Vagina (tissue), 2 donors: Measurements from ENCODE around the gene PEMT. TPM values are rescaled to one million over a fixed set of nuclear protein-coding genes. Genes with fewer than 3 reads are reported as not detected.

Experiments
- DNase-seq, 2 donors: peaks; one replicate each; pipeline ENCODE4 v3.0.0-alpha.2; 2017; ENCODE audit errors: extremely low spot score in 2 of 2
- H3K27ac ChIP-seq: fragments of 200-600 bp; sonication (generic); one replicate; pipeline ENCODE4 v1.5.1; 2019
- H3K27me3 ChIP-seq: fragments of 200-600 bp; sonication (generic); one replicate; pipeline ENCODE4 v1.5.1; 2019
- H3K36me3 ChIP-seq, 2 donors: fragments of 200-600 bp; sonication (generic); one replicate each; pipeline ENCODE4 v1.5.1; 2017 to 2019
- H3K4me1 ChIP-seq: fragments of 200-600 bp; sonication (generic); one replicate; pipeline ENCODE4 v1.5.1; 2019
- H3K4me3 ChIP-seq, 2 donors: fragments of 200-600 bp; sonication (generic); 1 replicate in 1 of 2; 2 replicates in 1 of 2; pipeline ENCODE4 v1.5.1; 2016 to 2019
- H3K9me3 ChIP-seq: fragments of 200-600 bp; sonication (generic); one replicate; pipeline ENCODE4 v1.5.1; 2019
- POLR2A ChIP-seq, 2 donors: fragments of 450-650 bp; IDR thresholded peaks; one replicate each; pipeline ENCODE4 v1.6.1; 2017; ENCODE audit warnings: antibody characterized with exemption in 2 of 2, mild to moderate bottlenecking in 2 of 2, moderate library complexity in 2 of 2
- POLR2AphosphoS5 ChIP-seq, 2 donors: sonication (generic); formaldehyde crosslinking; IDR thresholded peaks; one replicate each; pipeline ENCODE4 v1.9.0; 2017; ENCODE audit warnings: antibody characterized with exemption in 2 of 2, mild to moderate bottlenecking in 2 of 2, low read depth in 1 of 2; ENCODE audit not compliant: insufficient read depth in 1 of 2
- intact Hi-C: fragments of 100-400 bp; cut with DNase I; formaldehyde crosslinking; loops from one replicate; pipeline ENCODE4 v1.15.1; 2023
- total RNA-seq: library from RNA; depleted of rRNA; stranded (reverse); fragments of >200 nt; gene quantifications from one replicate; pipeline ENCODE4 v1.2.3, GENCODE V29; 2016
- TF ChIP-seq, protein P1 (sequence below), 3 experiments: fragments of 450-650 bp in 2 of 3; fragments of 200-600 bp in 1 of 3; sonication (generic) in 1 of 3; IDR thresholded peaks; one replicate each; pipeline ENCODE4 v1.5.1; 2017 to 2019; ENCODE audit warnings: antibody characterized with exemption in 3 of 3, mild to moderate bottlenecking in 2 of 3, moderate library complexity in 2 of 3

PEMT gene
- total RNA-seq, 1 donor from 2014 or later, result 37.3 TPM

DNA sequence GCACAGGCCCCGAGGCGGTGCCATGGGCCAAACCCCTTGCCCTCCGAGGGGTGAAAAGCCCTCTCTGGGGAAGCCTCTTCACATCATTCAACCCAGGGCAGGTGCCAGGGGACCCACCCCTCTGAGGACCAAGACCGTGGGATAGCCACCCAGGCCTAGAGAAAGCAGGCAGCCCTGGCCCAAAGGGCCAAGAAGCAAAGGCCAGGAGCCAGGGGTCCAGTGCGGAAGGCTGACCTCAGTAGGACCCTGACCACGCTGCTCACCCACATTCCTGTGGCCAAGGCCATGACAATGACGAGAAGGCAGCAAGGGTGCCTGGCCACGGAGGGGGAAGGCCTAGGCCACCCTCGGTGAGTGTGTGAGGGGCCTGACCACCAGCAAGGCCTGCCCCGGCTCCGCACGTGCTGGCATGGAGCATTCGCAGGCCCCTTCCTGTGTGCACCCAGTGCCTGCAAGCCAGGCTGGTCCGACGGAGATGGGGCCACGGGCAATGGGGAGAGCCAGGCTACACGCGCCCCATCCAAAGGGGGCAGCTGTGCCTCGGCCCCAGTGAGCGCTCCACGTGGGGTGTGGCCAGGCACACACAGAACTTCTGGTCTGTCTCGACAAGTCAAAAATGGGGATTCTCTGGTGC, 70.8 kb downstream of the PEMT start:
- H3K36me3 ChIP-seq, result peaks cover 0 to 5% of the 10 kb centered on the region in 2 donors
- no peak for TF ChIP-seq POLR2AphosphoS5 (IDR thresholded peaks at IDR 0.05; ENCODE audit: insufficient read depth in 1 of 2, low read depth in 1 of 2)
- TF ChIP-seq, protein P1, sequence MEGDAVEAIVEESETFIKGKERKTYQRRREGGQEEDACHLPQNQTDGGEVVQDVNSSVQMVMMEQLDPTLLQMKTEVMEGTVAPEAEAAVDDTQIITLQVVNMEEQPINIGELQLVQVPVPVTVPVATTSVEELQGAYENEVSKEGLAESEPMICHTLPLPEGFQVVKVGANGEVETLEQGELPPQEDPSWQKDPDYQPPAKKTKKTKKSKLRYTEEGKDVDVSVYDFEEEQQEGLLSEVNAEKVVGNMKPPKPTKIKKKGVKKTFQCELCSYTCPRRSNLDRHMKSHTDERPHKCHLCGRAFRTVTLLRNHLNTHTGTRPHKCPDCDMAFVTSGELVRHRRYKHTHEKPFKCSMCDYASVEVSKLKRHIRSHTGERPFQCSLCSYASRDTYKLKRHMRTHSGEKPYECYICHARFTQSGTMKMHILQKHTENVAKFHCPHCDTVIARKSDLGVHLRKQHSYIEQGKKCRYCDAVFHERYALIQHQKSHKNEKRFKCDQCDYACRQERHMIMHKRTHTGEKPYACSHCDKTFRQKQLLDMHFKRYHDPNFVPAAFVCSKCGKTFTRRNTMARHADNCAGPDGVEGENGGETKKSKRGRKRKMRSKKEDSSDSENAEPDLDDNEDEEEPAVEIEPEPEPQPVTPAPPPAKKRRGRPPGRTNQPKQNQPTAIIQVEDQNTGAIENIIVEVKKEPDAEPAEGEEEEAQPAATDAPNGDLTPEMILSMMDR (IDR thresholded peaks at IDR 0.05), result no peak
- TF ChIP-seq POLR2A (IDR thresholded peaks at IDR 0.05), result no peak
- no peaks in the 10 kb centered on the region for H3K4me1 ChIP-seq
- no peaks in the 10 kb centered on the region for H3K9me3 ChIP-seq
- H3K4me3 ChIP-seq, result no peak overlapping the region
- DNase-seq, result no peak
- no peaks in the 10 kb centered on the region for H3K27me3 ChIP-seq
- no peak overlapping the region for H3K27ac ChIP-seq
- intact Hi-C loops, result no loop called here

DNA sequence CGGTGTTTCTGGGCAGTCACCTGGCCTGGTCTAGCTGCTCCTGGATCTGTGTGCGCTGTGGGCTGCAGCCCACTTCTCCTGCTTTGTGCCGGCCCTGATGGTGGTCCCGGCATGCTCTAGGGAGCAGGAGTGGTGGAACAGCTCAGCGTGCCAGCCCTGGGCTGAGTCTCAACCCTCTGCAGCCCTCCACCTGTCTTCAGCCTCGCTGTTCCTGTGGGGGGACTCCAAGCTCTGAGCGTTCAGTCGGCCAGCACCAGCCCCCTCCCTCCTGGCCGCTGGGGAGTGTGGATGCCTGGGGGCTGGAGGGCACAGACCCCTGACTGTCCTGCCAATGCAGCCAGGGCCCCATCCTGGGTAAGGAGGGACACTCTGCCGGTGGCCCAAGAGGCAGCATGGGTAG, 71.6 kb downstream of the PEMT start:
- Histone ChIP-seq H3K36me3 (peaks cover 0 to 5% of the 10 kb centered on the region in 2 donors), H3K4me1 (no peaks in the 10 kb centered on the region), H3K4me3 (no peak overlapping the region), H3K9me3 (no peaks in the 10 kb centered on the region), H3K27ac (no peak overlapping the region), H3K27me3 (no peaks in the 10 kb centered on the region)
- intact Hi-C loops, result no loop called here
- no peak for DNase-seq
- TF ChIP-seq POLR2A (IDR thresholded peaks at IDR 0.05) (no peak), POLR2AphosphoS5 (IDR thresholded peaks at IDR 0.05; ENCODE audit: insufficient read depth in 1 of 2, low read depth in 1 of 2) (no peak)
- TF ChIP-seq, protein P1 (IDR thresholded peaks at IDR 0.05), result no peak

DNA sequence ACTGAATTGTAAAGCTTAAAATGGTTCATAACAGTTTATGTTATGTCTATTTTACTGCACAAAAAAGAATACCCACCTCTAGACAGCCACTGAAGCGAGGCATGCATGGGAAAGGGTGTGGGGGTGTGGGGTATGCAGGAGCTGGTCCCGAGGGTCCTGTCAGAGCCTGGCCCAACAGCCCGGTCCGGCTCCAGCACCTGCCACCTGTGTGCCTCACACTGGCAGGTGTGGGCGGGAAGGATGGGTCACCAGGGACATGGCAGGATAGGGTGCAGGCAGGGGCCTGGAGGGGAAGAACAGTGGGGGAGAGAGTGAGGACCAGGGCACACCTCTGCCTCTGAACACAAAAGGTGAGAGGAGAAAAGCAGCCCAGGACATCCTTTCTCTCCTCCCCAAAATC, 72.6 kb downstream of the PEMT start:
- Histone ChIP-seq H3K27me3 (no peaks in the 10 kb centered on the region), H3K27ac (no peak overlapping the region), H3K36me3 (peaks cover 0 to 5% of the 10 kb centered on the region in 2 donors), H3K9me3 (no peaks in the 10 kb centered on the region), H3K4me1 (no peaks in the 10 kb centered on the region), H3K4me3 (no peak overlapping the region)
- intact Hi-C loops, result no loop called here
- DNase-seq, result no peak
- no peak for TF ChIP-seq POLR2A (IDR thresholded peaks at IDR 0.05)
- TF ChIP-seq POLR2AphosphoS5 (IDR thresholded peaks at IDR 0.05; ENCODE audit: insufficient read depth in 1 of 2, low read depth in 1 of 2), result no peak
- TF ChIP-seq, protein P1 (IDR thresholded peaks at IDR 0.05), result no peak

DNA sequence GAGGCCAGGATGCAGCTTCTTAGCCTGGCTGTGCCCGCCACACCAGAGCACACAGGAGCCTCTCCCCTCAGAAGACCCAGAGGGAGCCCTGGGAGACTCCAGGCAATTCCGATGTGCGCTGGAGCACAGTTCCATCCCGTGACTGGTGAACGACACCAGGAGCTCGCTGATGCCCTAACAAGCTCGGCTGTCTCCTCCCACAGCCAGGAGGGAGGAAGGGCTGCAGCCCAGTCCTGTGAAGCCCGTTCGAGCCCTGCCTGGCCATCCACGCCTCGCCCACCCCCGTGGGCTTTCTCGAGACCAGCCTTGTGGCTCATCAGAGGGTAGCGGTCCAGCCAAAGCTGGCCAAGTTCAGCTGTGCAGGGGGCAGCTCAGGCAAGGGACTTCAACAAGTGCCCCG, 73.5 kb downstream of the PEMT start:
- Histone ChIP-seq H3K4me1 (no peaks in the 10 kb centered on the region), H3K27me3 (no peaks in the 10 kb centered on the region), H3K4me3 (no peak overlapping the region), H3K27ac (no peak overlapping the region), H3K9me3 (no peaks in the 10 kb centered on the region), H3K36me3 (peaks cover 0 to 5% of the 10 kb centered on the region in 2 donors)
- intact Hi-C loops, result no loop called here
- TF ChIP-seq POLR2AphosphoS5 (IDR thresholded peaks at IDR 0.05; ENCODE audit: insufficient read depth in 1 of 2, low read depth in 1 of 2), result no peak
- no peak for DNase-seq

DNA sequence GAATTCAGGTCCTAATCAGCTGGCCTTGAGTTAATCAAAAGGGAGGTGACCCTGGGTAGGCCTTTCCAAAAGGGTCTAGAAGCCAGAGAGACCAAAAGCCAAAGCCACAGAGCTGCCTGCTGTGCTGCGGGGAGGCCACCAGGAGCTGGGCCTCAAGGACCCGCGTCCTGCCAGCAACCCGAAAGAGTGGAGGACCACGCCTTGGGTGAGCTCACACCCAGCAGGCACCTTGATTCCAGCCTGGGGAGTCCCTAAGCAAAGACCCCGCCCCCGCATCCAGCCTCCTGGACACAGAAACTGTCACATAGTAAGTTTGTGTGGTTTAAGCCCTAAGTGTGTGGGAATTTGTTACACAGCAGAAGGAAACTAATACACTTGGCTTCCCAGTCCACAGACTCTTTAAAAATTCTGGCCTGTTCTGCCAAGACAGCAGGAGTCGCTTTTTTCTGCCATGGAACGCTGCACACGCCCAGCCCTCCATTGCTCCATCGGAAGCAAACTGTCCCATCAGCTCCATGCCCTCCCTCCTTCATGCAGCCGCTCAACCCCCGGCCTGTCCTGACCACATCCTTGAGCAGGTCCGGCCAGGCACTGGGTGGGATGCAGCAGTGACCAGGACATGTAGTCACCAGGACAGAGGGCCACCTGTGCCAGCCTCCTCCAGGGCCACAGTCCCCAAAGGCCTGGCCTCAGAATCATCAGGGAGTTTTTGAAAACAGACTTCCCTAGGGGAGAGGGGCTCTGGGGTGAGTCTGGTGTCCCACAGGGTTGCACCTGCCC, 74.4 kb downstream of the PEMT start:
- H3K4me1 ChIP-seq, result peaks cover 4% of the 10 kb centered on the region
- no peak overlapping the region for H3K27ac ChIP-seq
- H3K36me3 ChIP-seq, result peaks cover 0 to 5% of the 10 kb centered on the region in 2 donors
- no peak overlapping the region for H3K4me3 ChIP-seq
- intact Hi-C loops, result no loop called here
- no peak for DNase-seq
- H3K27me3 ChIP-seq, result no peaks in the 10 kb centered on the region
- no peak for TF ChIP-seq POLR2A (IDR thresholded peaks at IDR 0.05)
- TF ChIP-seq, protein P1 (IDR thresholded peaks at IDR 0.05), result no peak
- no peak for TF ChIP-seq POLR2AphosphoS5 (IDR thresholded peaks at IDR 0.05; ENCODE audit: insufficient read depth in 1 of 2, low read depth in 1 of 2)
- no peaks in the 10 kb centered on the region for H3K9me3 ChIP-seq
